ENCODE data around the gene PROX1.

The PROX1 gene

DNA sequence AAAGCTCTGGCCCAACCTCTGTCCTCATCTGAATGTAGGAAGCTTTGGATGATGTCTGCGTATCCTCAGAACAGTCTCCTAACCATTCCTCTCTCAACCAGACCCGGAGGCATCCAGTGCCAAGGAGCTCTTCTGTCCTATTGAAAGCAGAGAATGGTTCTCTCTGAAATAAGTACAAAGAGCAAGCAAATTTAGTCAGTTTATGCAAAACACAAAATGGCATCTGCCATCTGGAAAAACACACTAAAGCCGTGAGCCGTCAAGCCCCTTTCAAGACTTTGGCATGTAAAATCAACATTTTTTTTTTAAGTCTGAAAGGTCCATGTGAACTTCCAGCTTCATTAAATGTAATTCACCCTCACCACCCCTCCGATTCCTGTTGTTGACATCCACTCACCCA, 21.7 kb upstream of the PROX1 start:
- no peak overlapping the region for H3K4me3 ChIP-seq (replicated peaks; ENCODE audit: insufficient read depth, low read length)

DNA sequence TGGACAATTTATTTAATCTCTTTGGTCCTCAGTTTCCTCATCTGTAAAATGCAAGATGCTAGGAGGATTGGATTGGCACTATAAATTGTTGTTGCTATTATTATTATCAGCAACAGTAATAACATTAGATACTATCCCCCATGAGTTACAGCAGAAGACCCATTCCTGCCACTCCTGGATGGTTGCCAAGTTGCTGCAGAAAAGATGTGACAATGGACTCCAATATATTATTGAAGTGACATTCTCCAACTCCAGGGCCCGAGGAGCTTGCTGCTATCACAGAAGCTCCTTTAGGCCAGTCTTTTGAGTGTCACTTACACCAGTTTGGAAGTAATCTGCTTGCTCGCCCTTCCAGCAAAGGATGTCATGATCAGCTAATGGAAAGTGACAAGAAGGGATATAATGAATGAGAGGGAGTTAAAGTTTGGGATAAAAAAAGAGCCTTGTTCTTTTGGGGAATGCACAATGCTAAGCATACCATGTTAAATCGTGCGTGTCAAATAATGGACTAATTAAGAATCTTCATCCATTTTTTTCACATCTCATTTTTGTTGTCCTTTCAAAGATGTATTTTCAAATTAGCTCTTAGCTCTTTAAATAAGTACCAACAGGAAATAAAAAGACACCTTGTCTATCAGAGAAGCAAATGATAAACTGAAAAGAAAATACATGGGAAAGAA, 19.5 kb upstream of the PROX1 start:
- TF ChIP-seq GABPA (IDR thresholded peaks at IDR 0.05; ENCODE audit: low read depth): no peak
- TF ChIP-seq, protein P1, sequence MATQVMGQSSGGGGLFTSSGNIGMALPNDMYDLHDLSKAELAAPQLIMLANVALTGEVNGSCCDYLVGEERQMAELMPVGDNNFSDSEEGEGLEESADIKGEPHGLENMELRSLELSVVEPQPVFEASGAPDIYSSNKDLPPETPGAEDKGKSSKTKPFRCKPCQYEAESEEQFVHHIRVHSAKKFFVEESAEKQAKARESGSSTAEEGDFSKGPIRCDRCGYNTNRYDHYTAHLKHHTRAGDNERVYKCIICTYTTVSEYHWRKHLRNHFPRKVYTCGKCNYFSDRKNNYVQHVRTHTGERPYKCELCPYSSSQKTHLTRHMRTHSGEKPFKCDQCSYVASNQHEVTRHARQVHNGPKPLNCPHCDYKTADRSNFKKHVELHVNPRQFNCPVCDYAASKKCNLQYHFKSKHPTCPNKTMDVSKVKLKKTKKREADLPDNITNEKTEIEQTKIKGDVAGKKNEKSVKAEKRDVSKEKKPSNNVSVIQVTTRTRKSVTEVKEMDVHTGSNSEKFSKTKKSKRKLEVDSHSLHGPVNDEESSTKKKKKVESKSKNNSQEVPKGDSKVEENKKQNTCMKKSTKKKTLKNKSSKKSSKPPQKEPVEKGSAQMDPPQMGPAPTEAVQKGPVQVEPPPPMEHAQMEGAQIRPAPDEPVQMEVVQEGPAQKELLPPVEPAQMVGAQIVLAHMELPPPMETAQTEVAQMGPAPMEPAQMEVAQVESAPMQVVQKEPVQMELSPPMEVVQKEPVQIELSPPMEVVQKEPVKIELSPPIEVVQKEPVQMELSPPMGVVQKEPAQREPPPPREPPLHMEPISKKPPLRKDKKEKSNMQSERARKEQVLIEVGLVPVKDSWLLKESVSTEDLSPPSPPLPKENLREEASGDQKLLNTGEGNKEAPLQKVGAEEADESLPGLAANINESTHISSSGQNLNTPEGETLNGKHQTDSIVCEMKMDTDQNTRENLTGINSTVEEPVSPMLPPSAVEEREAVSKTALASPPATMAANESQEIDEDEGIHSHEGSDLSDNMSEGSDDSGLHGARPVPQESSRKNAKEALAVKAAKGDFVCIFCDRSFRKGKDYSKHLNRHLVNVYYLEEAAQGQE (IDR thresholded peaks at IDR 0.05; ENCODE audit: insufficient replicate concordance, low read depth): no peak
- TF ChIP-seq, protein P2, sequence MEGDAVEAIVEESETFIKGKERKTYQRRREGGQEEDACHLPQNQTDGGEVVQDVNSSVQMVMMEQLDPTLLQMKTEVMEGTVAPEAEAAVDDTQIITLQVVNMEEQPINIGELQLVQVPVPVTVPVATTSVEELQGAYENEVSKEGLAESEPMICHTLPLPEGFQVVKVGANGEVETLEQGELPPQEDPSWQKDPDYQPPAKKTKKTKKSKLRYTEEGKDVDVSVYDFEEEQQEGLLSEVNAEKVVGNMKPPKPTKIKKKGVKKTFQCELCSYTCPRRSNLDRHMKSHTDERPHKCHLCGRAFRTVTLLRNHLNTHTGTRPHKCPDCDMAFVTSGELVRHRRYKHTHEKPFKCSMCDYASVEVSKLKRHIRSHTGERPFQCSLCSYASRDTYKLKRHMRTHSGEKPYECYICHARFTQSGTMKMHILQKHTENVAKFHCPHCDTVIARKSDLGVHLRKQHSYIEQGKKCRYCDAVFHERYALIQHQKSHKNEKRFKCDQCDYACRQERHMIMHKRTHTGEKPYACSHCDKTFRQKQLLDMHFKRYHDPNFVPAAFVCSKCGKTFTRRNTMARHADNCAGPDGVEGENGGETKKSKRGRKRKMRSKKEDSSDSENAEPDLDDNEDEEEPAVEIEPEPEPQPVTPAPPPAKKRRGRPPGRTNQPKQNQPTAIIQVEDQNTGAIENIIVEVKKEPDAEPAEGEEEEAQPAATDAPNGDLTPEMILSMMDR (IDR thresholded peaks at IDR 0.05; ENCODE audit: insufficient read depth, low read length): no peak
- no peak for TF ChIP-seq POLR2AphosphoS5 (IDR thresholded peaks at IDR 0.05; ENCODE audit: low read depth)
- TF ChIP-seq SPI1 (IDR thresholded peaks at IDR 0.05; ENCODE audit: borderline replicate concordance, low read depth): no peak
- Histone ChIP-seq H3K27me3 (ENCODE audit: insufficient read depth, poor library complexity, severe bottlenecking) (no peaks in the 10 kb centered on the region), H3K4me3 (replicated peaks; ENCODE audit: insufficient read depth, low read length) (no peak overlapping the region), H3K27ac (replicated peaks) (no peak overlapping the region)
- no peak for DNase-seq (ENCODE audit: low read depth in 1 of 2, low spot score in 1 of 2)

More for the DNA sequence above, 21.7 kb upstream of the PROX1 start:
- no peaks in the 10 kb centered on the region for H3K27me3 ChIP-seq (ENCODE audit: insufficient read depth, poor library complexity, severe bottlenecking)
- no peak for DNase-seq (ENCODE audit: low read depth in 1 of 2, low spot score in 1 of 2)
- no peak overlapping the region for H3K27ac ChIP-seq (replicated peaks)
- TF ChIP-seq, protein P2 (IDR thresholded peaks at IDR 0.05; ENCODE audit: insufficient read depth, low read length): no peak
- TF ChIP-seq POLR2AphosphoS5 (IDR thresholded peaks at IDR 0.05; ENCODE audit: low read depth) (no peak), GABPA (IDR thresholded peaks at IDR 0.05; ENCODE audit: low read depth) (no peak), SPI1 (IDR thresholded peaks at IDR 0.05; ENCODE audit: borderline replicate concordance, low read depth) (no peak)
- TF ChIP-seq, protein P1 (IDR thresholded peaks at IDR 0.05; ENCODE audit: insufficient replicate concordance, low read depth): no peak

DNA sequence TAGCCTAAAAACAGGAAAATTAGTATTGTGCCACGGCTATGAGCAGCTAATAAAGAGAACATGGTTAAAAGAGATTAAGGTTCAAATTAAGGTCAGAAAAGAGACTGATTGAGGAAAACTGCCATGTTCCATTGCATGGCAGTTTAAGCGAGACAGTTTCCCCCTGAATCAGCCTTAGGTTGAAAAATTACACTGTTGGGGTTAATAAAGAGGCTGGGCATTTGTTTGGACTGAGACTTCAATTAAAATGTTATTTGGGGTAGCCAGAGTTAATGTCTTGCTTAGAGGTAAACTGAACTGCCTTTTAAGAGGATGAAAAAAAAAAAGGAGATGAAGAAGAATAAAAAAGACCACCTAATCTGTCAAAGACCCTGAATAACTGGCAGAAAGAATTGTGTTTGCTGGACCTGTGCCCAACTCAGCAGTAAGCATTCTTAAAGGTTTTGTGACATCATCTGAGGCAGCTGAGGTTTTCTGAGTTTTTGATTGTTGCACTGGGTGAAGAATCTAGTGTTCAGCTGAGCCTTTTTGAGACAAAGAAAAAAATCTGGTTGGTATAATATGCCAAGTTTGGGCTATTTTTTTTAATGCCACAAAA, 17.7 kb upstream of the PROX1 start:
- no peak for DNase-seq (ENCODE audit: low read depth in 1 of 2, low spot score in 1 of 2)
- TF ChIP-seq SPI1 (IDR thresholded peaks at IDR 0.05; ENCODE audit: borderline replicate concordance, low read depth) (no peak), GABPA (IDR thresholded peaks at IDR 0.05; ENCODE audit: low read depth) (no peak), POLR2AphosphoS5 (IDR thresholded peaks at IDR 0.05; ENCODE audit: low read depth) (no peak)
- TF ChIP-seq, protein P2 (IDR thresholded peaks at IDR 0.05; ENCODE audit: insufficient read depth, low read length): no peak
- TF ChIP-seq, protein P1 (IDR thresholded peaks at IDR 0.05; ENCODE audit: insufficient replicate concordance, low read depth): no peak
- Histone ChIP-seq H3K27ac (replicated peaks) (no peak overlapping the region), H3K4me3 (replicated peaks; ENCODE audit: insufficient read depth, low read length) (no peak overlapping the region), H3K27me3 (ENCODE audit: insufficient read depth, poor library complexity, severe bottlenecking) (no peaks in the 10 kb centered on the region)
